ENCODE data around the gene NTN3.

The NTN3 gene

DNA sequence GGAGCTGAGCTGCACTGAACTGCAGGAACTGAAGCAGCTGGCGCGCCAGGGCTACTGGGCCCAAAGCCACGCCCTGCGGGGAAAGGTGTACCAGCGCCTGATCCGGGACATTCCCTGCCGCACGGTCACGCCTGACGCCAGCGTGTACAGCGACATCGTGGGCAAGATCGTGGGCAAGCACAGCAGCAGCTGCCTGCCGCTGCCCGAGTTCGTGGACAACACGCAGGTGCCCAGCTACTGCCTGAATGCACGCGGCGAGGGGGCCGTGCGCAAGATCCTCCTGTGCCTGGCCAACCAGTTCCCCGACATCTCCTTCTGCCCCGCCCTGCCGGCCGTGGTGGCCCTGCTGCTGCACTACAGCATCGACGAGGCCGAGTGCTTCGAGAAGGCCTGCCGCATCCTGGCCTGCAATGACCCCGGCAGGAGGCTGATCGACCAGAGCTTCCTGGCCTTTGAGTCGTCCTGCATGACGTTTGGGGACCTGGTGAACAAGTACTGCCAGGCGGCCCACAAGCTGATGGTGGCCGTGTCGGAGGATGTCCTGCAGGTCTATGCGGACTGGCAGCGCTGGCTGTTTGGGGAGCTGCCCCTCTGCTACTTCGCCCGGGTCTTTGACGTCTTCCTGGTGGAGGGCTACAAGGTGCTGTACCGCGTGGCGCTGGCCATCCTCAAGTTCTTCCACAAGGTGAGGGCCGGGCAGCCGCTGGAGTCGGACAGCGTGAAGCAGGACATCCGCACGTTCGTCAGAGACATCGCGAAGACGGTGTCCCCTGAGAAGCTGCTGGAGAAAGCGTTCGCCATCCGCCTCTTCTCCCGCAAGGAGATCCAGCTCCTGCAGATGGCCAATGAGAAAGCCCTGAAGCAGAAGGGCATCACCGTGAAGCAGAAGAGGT, 25.4 kb downstream of the NTN3 start:
- no peak for TF ChIP-seq NFIC (IDR thresholded peaks at IDR 0.05)
- TF ChIP-seq, protein P1, sequence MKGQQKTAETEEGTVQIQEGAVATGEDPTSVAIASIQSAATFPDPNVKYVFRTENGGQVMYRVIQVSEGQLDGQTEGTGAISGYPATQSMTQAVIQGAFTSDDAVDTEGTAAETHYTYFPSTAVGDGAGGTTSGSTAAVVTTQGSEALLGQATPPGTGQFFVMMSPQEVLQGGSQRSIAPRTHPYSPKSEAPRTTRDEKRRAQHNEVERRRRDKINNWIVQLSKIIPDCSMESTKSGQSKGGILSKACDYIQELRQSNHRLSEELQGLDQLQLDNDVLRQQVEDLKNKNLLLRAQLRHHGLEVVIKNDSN (IDR thresholded peaks at IDR 0.05), result no peak

DNA sequence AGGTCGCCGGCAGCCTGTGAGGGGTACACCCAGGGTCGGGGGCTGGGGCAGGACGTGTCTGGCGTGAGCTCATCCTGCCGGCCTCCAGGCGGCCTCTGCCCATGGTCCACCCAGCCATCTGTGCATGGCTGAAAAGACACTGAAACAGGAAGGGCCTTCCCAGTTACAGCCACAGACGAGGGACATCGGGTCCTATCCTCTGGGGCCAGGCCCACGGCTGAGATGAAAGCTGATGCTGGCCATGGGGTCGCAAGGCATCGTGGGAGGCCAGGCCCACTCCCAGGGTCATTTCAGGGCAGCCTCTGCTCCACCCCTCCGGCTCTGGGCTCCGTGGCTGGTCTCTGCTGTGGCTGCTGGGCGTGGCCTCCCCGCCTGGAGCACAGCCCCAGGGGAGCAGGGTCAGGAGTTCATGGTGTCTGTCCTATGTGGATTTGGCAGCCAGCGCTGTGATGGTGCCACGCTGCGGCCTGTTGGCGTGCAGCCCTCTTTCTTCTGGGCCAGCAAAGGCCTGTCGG, 26.1 kb downstream of the NTN3 start:
- TF ChIP-seq YY1 (IDR thresholded peaks at IDR 0.05; ENCODE audit: low read depth) (no peak), RAD21 (IDR thresholded peaks at IDR 0.05; ENCODE audit: low read depth) (peak; percentile 13; the same call in 1 of the 2 replicates), NFIC (IDR thresholded peaks at IDR 0.05) (0 out of 2 replicates have a peak, but pooled peaks have one; percentile 34)

DNA sequence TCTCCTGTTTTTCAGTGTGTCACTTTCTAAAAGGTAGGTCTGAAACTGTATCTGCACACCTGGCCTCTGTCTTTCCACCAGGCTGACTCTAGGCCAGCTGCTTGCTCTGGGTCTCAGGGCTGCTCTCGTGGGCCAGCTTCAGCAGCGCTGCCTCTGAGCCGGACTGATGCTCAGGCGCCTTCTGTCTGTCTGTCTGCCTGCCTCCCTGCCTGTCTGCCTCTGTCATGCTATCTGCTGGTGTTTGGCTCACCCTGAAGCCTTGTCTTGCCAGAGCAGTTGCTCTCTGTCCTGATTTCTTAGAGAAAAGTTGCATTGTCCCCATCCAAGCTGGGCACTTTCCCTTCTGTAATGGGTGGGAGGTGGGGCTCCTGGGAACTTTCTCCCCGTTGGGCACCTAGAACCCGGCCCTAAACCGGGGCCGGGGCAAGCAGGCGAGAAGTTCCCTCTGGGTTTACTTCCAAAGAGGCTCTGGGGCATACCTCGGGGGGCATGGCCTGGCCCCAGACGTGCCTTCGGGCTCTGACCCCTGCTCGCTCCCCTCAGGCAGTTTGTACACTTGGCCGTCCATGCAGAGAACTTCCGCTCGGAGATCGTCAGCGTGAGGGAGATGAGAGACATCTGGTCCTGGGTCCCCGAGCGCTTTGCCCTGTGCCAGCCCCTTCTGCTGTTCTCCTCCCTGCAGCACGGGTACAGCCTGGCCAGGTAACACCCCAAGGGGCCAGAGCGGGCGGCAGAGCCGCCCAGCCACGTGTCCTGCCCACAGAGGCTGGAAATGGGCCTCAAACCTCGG, 26.8 kb downstream of the NTN3 start:
- TF ChIP-seq, protein P2, sequence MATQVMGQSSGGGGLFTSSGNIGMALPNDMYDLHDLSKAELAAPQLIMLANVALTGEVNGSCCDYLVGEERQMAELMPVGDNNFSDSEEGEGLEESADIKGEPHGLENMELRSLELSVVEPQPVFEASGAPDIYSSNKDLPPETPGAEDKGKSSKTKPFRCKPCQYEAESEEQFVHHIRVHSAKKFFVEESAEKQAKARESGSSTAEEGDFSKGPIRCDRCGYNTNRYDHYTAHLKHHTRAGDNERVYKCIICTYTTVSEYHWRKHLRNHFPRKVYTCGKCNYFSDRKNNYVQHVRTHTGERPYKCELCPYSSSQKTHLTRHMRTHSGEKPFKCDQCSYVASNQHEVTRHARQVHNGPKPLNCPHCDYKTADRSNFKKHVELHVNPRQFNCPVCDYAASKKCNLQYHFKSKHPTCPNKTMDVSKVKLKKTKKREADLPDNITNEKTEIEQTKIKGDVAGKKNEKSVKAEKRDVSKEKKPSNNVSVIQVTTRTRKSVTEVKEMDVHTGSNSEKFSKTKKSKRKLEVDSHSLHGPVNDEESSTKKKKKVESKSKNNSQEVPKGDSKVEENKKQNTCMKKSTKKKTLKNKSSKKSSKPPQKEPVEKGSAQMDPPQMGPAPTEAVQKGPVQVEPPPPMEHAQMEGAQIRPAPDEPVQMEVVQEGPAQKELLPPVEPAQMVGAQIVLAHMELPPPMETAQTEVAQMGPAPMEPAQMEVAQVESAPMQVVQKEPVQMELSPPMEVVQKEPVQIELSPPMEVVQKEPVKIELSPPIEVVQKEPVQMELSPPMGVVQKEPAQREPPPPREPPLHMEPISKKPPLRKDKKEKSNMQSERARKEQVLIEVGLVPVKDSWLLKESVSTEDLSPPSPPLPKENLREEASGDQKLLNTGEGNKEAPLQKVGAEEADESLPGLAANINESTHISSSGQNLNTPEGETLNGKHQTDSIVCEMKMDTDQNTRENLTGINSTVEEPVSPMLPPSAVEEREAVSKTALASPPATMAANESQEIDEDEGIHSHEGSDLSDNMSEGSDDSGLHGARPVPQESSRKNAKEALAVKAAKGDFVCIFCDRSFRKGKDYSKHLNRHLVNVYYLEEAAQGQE (IDR thresholded peaks at IDR 0.05; ENCODE audit: low read depth), result no peak
- no peak for TF ChIP-seq FOXM1 (IDR thresholded peaks at IDR 0.05; ENCODE audit: borderline replicate concordance, low read depth)
- no peak for TF ChIP-seq TCF12 (IDR thresholded peaks at IDR 0.05; ENCODE audit: low read depth)
- TF ChIP-seq YY1 (IDR thresholded peaks at IDR 0.05; ENCODE audit: low read depth), result no peak
- TF ChIP-seq NFIC (IDR thresholded peaks at IDR 0.05), result no peak
- no peak for TF ChIP-seq CREB1 (IDR thresholded peaks at IDR 0.05; ENCODE audit: low read depth)
- TF ChIP-seq CEBPB (IDR thresholded peaks at IDR 0.05), result no peak
- no peak for TF ChIP-seq TEAD4 (IDR thresholded peaks at IDR 0.05)
- TF ChIP-seq EP300 (IDR thresholded peaks at IDR 0.05; ENCODE audit: borderline replicate concordance), result no peak
- TF ChIP-seq, protein P1 (IDR thresholded peaks at IDR 0.05), result no peak
- TF ChIP-seq, protein P3, sequence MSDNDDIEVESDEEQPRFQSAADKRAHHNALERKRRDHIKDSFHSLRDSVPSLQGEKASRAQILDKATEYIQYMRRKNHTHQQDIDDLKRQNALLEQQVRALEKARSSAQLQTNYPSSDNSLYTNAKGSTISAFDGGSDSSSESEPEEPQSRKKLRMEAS (IDR thresholded peaks at IDR 0.05), result no peak
- no peak for TF ChIP-seq ZBTB7A (IDR thresholded peaks at IDR 0.05; ENCODE audit: low read depth)
- no peak for TF ChIP-seq TAF1 (IDR thresholded peaks at IDR 0.05; ENCODE audit: low read depth)
- no peak for TF ChIP-seq EGR1 (IDR thresholded peaks at IDR 0.05)
- no peak for TF ChIP-seq RAD21 (IDR thresholded peaks at IDR 0.05; ENCODE audit: low read depth)

DNA sequence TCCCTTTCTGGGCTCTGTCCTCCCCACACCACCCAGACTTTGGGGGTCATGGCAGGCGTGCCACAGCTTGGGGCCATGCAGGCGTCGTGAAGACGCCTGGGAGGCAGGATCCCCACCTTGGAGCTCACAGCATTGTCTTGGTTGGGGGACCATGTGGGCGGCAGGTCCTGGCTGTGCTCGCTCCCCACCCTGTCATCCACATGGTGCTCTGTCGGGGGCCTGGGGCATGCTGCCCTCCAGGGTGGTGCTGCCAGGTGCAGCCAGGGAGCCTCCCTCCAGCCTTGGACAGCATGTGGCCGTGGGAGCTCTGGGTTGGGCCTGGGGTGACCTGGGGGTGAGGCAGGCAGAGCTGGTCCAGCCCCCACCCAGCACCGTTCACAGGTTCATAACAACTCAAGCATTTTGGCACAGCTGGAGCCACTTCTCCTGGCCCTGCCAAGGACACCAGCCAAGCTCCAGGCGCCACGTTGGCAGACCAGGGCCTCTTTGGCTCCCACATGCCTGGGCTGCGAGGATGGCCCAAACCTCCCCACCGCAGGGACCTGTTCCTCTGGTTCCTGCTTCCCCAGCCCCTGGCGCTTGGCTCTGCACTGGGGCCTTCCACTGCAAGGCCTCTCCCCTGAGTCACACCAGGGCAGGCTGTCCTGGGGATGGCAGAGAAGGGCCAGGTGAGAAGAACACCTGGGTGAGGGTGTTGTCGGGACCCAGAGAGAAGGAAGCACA, 27.6 kb downstream of the NTN3 start:
- TF ChIP-seq, protein P3 (IDR thresholded peaks at IDR 0.05), result no peak
- TF ChIP-seq TEAD4 (IDR thresholded peaks at IDR 0.05), result no peak
- TF ChIP-seq, protein P2 (IDR thresholded peaks at IDR 0.05; ENCODE audit: low read depth), result no peak
- TF ChIP-seq RAD21 (IDR thresholded peaks at IDR 0.05; ENCODE audit: low read depth), result no peak
- no peak for TF ChIP-seq EP300 (IDR thresholded peaks at IDR 0.05; ENCODE audit: borderline replicate concordance)
- no peak for TF ChIP-seq TAF1 (IDR thresholded peaks at IDR 0.05; ENCODE audit: low read depth)
- TF ChIP-seq EGR1 (IDR thresholded peaks at IDR 0.05), result no peak
- TF ChIP-seq FOXM1 (IDR thresholded peaks at IDR 0.05; ENCODE audit: borderline replicate concordance, low read depth), result no peak
- TF ChIP-seq ZBTB7A (IDR thresholded peaks at IDR 0.05; ENCODE audit: low read depth), result no peak
- no peak for TF ChIP-seq CEBPB (IDR thresholded peaks at IDR 0.05)

GRCh38 chr16:2499454-2499853, 28.4 kb downstream of the NTN3 start:
- no peak for TF ChIP-seq RAD21 (IDR thresholded peaks at IDR 0.05; ENCODE audit: low read depth)
- no peak for TF ChIP-seq CREB1 (IDR thresholded peaks at IDR 0.05; ENCODE audit: low read depth)
- TF ChIP-seq, protein P1 (IDR thresholded peaks at IDR 0.05), result no peak
- TF ChIP-seq FOXM1 (IDR thresholded peaks at IDR 0.05; ENCODE audit: borderline replicate concordance, low read depth), result no peak
- TF ChIP-seq EP300 (IDR thresholded peaks at IDR 0.05; ENCODE audit: borderline replicate concordance), result no peak
- TF ChIP-seq ZBTB7A (IDR thresholded peaks at IDR 0.05; ENCODE audit: low read depth), result no peak
- TF ChIP-seq TCF12 (IDR thresholded peaks at IDR 0.05; ENCODE audit: low read depth), result no peak
- TF ChIP-seq CEBPB (IDR thresholded peaks at IDR 0.05), result no peak
- no peak for TF ChIP-seq TEAD4 (IDR thresholded peaks at IDR 0.05)
- no peak for TF ChIP-seq YY1 (IDR thresholded peaks at IDR 0.05; ENCODE audit: low read depth)
- no peak for TF ChIP-seq TAF1 (IDR thresholded peaks at IDR 0.05; ENCODE audit: low read depth)
- no peak for TF ChIP-seq NFIC (IDR thresholded peaks at IDR 0.05)
- TF ChIP-seq EGR1 (IDR thresholded peaks at IDR 0.05), result no peak
